Karpas-422 (cell line): ENCODE data around the gene RBM43. TPM values are rescaled to one million over a fixed set of nuclear protein-coding genes. Genes with fewer than 3 reads are reported as not detected.
A peak's percentile ranks its signal among the peaks of the same experiment; 100 is the strongest.

Source experiments
- DNase-seq: peaks from one replicate; pipeline ENCODE4 v3.0.0-alpha.2; 2015
- H2AFZ ChIP-seq: fragments of 200-600 bp; sonication (generic); 2 replicates; pipeline ENCODE4 v1.6.1; 2014; ENCODE audit warnings: antibody characterized with exemption, low read length, mixed read lengths
- H3K27ac ChIP-seq: fragments of 200-600 bp; sonication (generic); 2 replicates; pipeline ENCODE4 v1.5.1; 2014; ENCODE audit warnings: mild to moderate bottlenecking, low read length, moderate library complexity
- H3K27me3 ChIP-seq: fragments of 200-600 bp; sonication (generic); 2 replicates; pipeline ENCODE4 v1.6.1; 2014; ENCODE audit warnings: low read length, mixed read lengths
- H3K36me3 ChIP-seq: fragments of 200-600 bp; sonication (generic); 2 replicates; pipeline ENCODE4 v1.6.1; 2014; ENCODE audit warnings: low read length, mixed read lengths; ENCODE audit not compliant: insufficient read depth
- H3K4me1 ChIP-seq: fragments of 200-600 bp; sonication (generic); 2 replicates; pipeline ENCODE4 v1.6.1; 2014; ENCODE audit warnings: mild to moderate bottlenecking, low read length, mixed read lengths
- H3K4me2 ChIP-seq: fragments of 200-600 bp; sonication (generic); 2 replicates; pipeline ENCODE4 v1.6.1; 2014; ENCODE audit warnings: low read length, low read depth, mild to moderate bottlenecking; ENCODE audit not compliant: poor library complexity, severe bottlenecking
- H3K4me3 ChIP-seq: fragments of 200-600 bp; sonication (generic); 2 replicates; pipeline ENCODE4 v1.5.1; 2014; ENCODE audit warnings: mild to moderate bottlenecking, antibody characterized with exemption, low read length, mixed read lengths
- H3K79me2 ChIP-seq: fragments of 200-600 bp; sonication (generic); 2 replicates; pipeline ENCODE4 v1.6.1; 2014; ENCODE audit warnings: mild to moderate bottlenecking, low read length, mixed read lengths
- H3K9ac ChIP-seq: fragments of 200-600 bp; sonication (generic); 2 replicates; pipeline ENCODE4 v1.6.0; 2014; ENCODE audit warnings: low read length
- H3K9me2 ChIP-seq: fragments of 200-600 bp; sonication (generic), shearing (Covaris generic); replicated peaks from 2 replicates; pipeline ENCODE4 v1.6.0; 2014; ENCODE audit warnings: mild to moderate bottlenecking, low read length, moderate library complexity; ENCODE audit not compliant: insufficient read depth
- H3K9me3 ChIP-seq: fragments of 300-700, 200-600 bp; sonication (generic); 2 replicates; pipeline ENCODE4 v1.6.1; 2014; ENCODE audit warnings: low read length, mixed read lengths
- H4K20me1 ChIP-seq: fragments of 200-600 bp; sonication (generic); 2 replicates; pipeline ENCODE4 v1.6.1; 2014; ENCODE audit warnings: mild to moderate bottlenecking, antibody characterized with exemption, low read length, low read depth; ENCODE audit not compliant: insufficient read depth
- total RNA-seq: library from RNA; depleted of rRNA; stranded (reverse); fragments of >200 nt; shearing (Covaris generic); gene quantifications from 2 replicates; pipeline ENCODE4 v1.2.3, GENCODE V29; 2014; ENCODE audit warnings: low replicate concordance

RBM43 gene
- total RNA-seq, 1 experiment from 2014 or later, result 4.5 TPM

DNA sequence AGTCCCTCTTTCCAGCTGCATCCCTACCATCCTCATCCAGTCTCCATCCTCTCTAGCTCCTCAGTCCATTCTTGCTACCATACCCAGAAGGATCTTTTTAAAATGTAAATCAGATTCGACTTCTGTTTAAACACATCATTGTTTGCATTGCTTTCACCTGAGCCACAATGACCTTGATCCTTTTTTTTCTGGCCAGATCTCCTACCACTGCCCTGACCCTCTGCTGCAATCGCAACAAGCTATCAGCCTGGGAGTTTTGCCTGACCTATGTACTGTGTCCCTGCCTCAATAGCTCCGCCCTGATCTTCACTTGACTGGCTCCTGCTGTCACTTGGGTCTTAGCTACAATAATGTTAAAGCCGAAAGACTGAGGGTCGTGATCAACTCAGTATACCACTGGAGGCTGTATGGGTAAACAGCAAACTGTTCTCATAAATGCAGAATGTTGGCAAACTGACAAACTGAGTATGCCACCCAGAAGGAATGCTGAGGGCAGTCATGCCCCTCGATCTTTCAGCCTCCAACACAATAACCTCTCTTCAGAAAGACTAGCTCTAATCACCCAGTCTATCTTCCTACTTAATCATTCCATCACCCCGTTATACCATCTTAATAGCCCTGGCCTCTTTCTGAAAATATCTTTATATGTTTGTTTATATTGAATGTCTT lies 2.6 kb upstream of the RBM43 start:
- Histone ChIP-seq H3K27me3 (no peaks in the 10 kb centered on the region), H3K4me2 (no peak overlapping the region), H3K4me3 (no peak overlapping the region), H3K79me2 (no peaks in the 10 kb centered on the region), H3K27ac (no peak overlapping the region), H3K36me3 (no peaks in the 10 kb centered on the region), H3K4me1 (peaks cover 15% of the 10 kb centered on the region), H2AFZ (no peak overlapping the region), H3K9me3 (no peaks in the 10 kb centered on the region), H4K20me1 (no peaks in the 10 kb centered on the region), H3K9me2 (no peaks in the 10 kb centered on the region), H3K9ac (no peak overlapping the region)
- no peak for DNase-seq

DNA sequence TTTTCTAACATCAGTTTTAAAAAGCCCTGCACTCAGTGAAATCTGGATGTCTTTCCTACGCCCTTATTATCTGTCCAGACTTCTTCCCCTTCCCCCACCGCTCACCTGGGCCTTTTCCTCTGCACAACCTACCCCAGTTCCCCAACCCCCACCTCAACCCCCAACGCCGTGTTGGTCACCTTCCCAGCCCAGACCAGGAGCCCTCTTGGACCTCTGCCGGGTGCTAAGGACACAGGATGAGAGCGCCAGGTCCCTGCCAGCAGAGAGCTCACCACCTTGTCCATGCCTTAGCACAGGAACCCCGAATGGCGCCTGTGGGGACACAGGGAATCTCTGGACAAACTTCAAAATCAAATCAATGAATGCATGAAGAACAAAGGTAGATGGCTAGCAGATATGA lies 966 bp upstream of the RBM43 start:
- Histone ChIP-seq H3K9ac (no peak overlapping the region), H3K4me1 (peaks cover 15% of the 10 kb centered on the region), H3K9me2 (no peaks in the 10 kb centered on the region), H3K4me3 (peak overlapping the region; percentile 71; the same call in 1 of the 2 replicates), H2AFZ (no peak overlapping the region), H3K4me2 (peak overlapping the region; percentile 82), H3K36me3 (no peaks in the 10 kb centered on the region), H3K27me3 (no peaks in the 10 kb centered on the region), H4K20me1 (no peaks in the 10 kb centered on the region), H3K9me3 (no peaks in the 10 kb centered on the region), H3K27ac (no peak overlapping the region), H3K79me2 (no peaks in the 10 kb centered on the region)
- DNase-seq, result no peak

DNA sequence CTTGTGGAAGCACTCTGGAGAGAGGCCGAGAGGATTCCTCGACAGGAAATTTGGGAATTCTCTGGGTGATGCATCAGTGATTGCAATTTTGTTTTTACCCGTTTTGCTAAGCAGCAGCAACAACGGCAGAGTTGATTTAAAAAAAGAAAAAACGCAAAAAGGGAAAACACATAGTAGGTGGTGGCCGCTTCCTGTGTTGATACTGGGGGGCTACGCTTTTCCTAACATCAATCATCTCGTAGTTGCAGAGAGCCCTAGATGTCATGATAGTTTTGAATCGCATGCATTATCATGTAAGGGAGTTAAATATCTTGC lies 271 bp upstream of the RBM43 start:
- no peak for DNase-seq
- peak overlapping the region; percentile 78 for H3K9ac ChIP-seq
- peaks cover 15% of the 10 kb centered on the region for H3K4me1 ChIP-seq
- H3K9me2 ChIP-seq, result no peaks in the 10 kb centered on the region
- H3K27ac ChIP-seq, result peak overlapping the region; percentile 39; the same call in 1 of the 2 replicates
- H3K4me3 ChIP-seq, result peak overlapping the region; percentile 71
- H3K79me2 ChIP-seq, result no peaks in the 10 kb centered on the region
- no peaks in the 10 kb centered on the region for H3K9me3 ChIP-seq
- no peaks in the 10 kb centered on the region for H4K20me1 ChIP-seq
- peak overlapping the region; percentile 82 for H3K4me2 ChIP-seq
- no peaks in the 10 kb centered on the region for H3K27me3 ChIP-seq
- no peaks in the 10 kb centered on the region for H3K36me3 ChIP-seq
- peak overlapping the region; percentile 89 for H2AFZ ChIP-seq

DNA sequence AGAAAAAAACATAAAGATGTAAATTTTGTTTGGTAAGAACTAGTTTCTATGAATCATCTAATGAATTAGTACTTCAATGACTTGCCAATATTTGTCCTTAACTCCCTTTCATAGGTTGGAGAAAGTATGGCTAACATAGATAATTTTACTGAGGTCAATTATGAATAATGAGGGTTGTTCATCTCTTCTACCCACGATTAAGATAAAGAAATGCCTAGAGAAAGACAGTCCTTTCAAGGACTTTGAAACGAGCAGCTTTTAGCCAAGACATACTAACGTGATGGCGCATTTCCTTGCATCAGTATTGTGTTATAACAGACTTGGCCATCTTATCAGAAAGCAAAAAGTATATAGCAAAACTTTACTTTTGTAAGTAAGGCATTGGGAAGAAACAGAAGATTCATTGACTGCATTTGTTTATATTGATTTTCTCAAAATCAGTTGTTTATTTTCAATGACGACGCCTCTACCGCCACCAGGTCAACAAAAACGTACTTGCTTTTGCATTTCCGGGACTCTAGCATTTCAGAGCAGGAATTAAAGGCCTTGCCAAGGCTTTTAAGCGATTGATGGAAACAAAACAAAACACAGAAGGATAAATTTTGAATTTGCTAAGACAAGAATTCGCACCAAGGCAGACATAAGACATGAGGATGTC lies 961 bp downstream of the RBM43 start:
- Histone ChIP-seq H3K9me3 (no peaks in the 10 kb centered on the region), H4K20me1 (no peaks in the 10 kb centered on the region), H3K27me3 (no peaks in the 10 kb centered on the region), H3K27ac (peak overlapping the region; percentile 39; the same call in 1 of the 2 replicates), H2AFZ (peak overlapping the region; percentile 89), H3K36me3 (no peaks in the 10 kb centered on the region), H3K4me1 (peaks cover 15% of the 10 kb centered on the region), H3K9ac (peak overlapping the region; percentile 78), H3K4me2 (peak overlapping the region; percentile 82), H3K4me3 (peak overlapping the region; percentile 71), H3K79me2 (no peaks in the 10 kb centered on the region), H3K9me2 (no peaks in the 10 kb centered on the region)
- peak; percentile 60 for DNase-seq

DNA sequence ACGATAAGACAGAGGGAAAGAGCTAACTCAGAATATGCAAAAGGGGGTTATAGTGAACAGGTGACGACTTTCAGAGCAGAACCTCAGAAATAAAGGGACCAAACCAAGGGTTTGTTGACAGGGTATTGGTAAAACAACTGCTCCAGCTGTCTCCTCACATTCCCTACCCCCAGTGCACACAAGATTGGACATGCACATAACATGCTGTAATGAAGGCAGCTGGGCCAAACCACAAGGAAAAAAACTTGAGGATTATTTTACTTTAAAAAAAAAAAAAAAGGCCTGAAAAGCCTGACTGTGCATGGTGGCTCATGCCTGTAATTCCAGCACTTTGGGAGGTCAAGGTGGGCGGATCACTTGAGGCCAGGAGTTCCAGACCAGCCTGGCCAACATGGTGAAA lies 3.5 kb downstream of the RBM43 start:
- H3K9me3 ChIP-seq, result no peaks in the 10 kb centered on the region
- H3K27ac ChIP-seq, result no peak overlapping the region
- peaks cover 15% of the 10 kb centered on the region for H3K4me1 ChIP-seq
- no peaks in the 10 kb centered on the region for H3K27me3 ChIP-seq
- no peak overlapping the region for H3K9ac ChIP-seq
- H4K20me1 ChIP-seq, result no peaks in the 10 kb centered on the region
- H3K9me2 ChIP-seq, result no peaks in the 10 kb centered on the region
- H3K36me3 ChIP-seq, result no peaks in the 10 kb centered on the region
- no peak overlapping the region for H3K4me3 ChIP-seq
- H3K4me2 ChIP-seq, result no peak overlapping the region
- no peaks in the 10 kb centered on the region for H3K79me2 ChIP-seq
- no peak for DNase-seq
- H2AFZ ChIP-seq, result no peak overlapping the region

DNA sequence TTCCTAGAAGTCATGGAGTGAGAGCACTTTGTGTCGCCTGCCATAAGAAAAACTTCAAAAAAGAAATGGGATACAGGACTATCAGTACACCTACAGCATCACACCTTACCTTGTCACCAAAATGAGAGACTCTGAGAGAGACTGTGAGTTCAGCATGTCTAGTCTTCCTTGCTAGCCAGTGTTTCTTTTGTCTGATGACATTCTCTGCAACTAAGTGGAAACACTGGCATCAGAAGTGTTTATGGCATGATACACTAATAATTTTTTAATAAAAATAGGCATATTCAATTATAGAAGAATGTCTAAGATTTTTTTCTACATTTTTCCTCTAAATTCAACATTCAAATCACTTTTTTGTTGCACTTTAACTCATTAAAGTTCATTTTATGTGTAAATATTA lies 9.0 kb downstream of the RBM43 start:
- Histone ChIP-seq H3K79me2 (no peaks in the 10 kb centered on the region), H3K9ac (no peak overlapping the region), H4K20me1 (no peaks in the 10 kb centered on the region), H3K4me1 (no peaks in the 10 kb centered on the region), H3K27ac (no peak overlapping the region), H3K27me3 (no peaks in the 10 kb centered on the region), H3K9me2 (no peaks in the 10 kb centered on the region), H3K4me3 (no peak overlapping the region), H3K4me2 (no peak overlapping the region), H2AFZ (no peak overlapping the region), H3K36me3 (no peaks in the 10 kb centered on the region), H3K9me3 (no peaks in the 10 kb centered on the region)
- no peak for DNase-seq

DNA sequence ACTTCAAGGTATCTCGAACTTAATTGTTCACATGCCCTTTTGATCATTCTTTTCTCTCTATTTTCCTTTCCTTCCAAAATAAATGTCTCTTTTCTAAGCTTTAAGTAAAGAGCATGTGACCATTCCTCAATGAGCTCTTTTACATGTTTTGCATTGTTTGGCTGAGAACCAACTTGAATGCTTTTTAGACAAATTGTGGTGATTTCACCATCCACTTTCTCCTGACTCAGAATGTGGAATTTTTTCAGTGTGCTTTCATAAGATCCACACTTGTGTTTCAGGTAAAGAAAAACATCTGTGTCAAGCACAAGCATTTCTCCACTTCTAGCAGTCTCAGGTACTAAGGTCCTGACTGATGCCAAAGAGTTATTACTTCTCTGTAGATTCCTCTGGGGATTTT lies 10.7 kb downstream of the RBM43 start:
- no peak overlapping the region for H3K9ac ChIP-seq
- H3K9me2 ChIP-seq, result no peaks in the 10 kb centered on the region
- no peak overlapping the region for H3K27ac ChIP-seq
- H3K27me3 ChIP-seq, result no peaks in the 10 kb centered on the region
- H3K4me3 ChIP-seq, result no peak overlapping the region
- H3K36me3 ChIP-seq, result no peaks in the 10 kb centered on the region
- H3K9me3 ChIP-seq, result no peaks in the 10 kb centered on the region
- H4K20me1 ChIP-seq, result no peaks in the 10 kb centered on the region
- no peak for DNase-seq
- H3K79me2 ChIP-seq, result no peaks in the 10 kb centered on the region
- H3K4me2 ChIP-seq, result no peak overlapping the region
- no peaks in the 10 kb centered on the region for H3K4me1 ChIP-seq
- no peak overlapping the region for H2AFZ ChIP-seq

DNA sequence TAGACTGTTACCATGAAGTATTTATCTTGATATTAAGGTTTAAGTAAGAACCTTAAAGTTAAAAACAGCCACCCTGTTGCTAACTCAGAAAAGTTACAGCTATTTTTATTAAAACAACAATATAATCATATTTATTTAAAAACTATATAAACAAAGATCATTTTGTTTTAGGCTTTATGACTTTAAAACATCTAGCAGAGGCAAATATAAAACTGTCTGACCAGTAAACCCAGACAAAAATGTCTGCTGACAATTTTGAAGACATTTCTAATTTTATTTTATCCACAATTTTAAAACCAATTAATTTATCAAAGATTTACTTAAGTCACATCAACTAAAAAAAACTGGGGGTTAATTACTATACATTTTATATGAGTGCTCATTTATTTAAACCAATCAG lies 14.2 kb downstream of the RBM43 start:
- Histone ChIP-seq H3K9me2 (no peaks in the 10 kb centered on the region), H3K9ac (no peak overlapping the region), H3K4me3 (no peak overlapping the region), H4K20me1 (no peaks in the 10 kb centered on the region), H3K4me1 (no peaks in the 10 kb centered on the region), H3K27ac (no peak overlapping the region), H2AFZ (no peak overlapping the region), H3K9me3 (no peaks in the 10 kb centered on the region), H3K79me2 (no peaks in the 10 kb centered on the region), H3K27me3 (no peaks in the 10 kb centered on the region), H3K36me3 (no peaks in the 10 kb centered on the region), H3K4me2 (no peak overlapping the region)
- no peak for DNase-seq
